ENCODE results near the gene RNFT2. TPM values are rescaled to one million over a fixed set of nuclear protein-coding genes. Genes with fewer than 3 reads are reported as not detected.

The RNFT2 gene
- total RNA-seq, 1 experiment from 2014 or later: 21.1 TPM

GRCh38 chr12:116698554-116699075 is 39.5 kb upstream of the RNFT2 start:
- no TSS peak for BruUV-seq (replicated peaks)
- peak overlapping the region; percentile 27; the same call in 1 of the 2 replicates for H3K4me3 ChIP-seq
- peak overlapping the region; percentile 71 for H3K4me2 ChIP-seq
- no peak overlapping the region for H2AFZ ChIP-seq
- ChIA-PET CTCF (interaction anchor here (0.9 kb wide), 1 partner anchor 715 kb away, joined by 4 read pairs; no protein-coding TSS in a partner anchor), POLR2A (ENCODE audit: unreplicated experiment) (no interaction called here)
- no peaks in the 10 kb centered on the region for H3K9me2 ChIP-seq (ENCODE audit: insufficient read depth)
- peaks cover 18% of the 10 kb centered on the region; the same call in 1 of the 2 replicates for H3F3A ChIP-seq (ENCODE audit: insufficient read depth, low read depth)
- no peak overlapping the region for H3K27ac ChIP-seq
- no peaks in the 10 kb centered on the region for H3K9me3 ChIP-seq (ENCODE audit: insufficient read depth, low read depth)
- H3K27me3 ChIP-seq (ENCODE audit: insufficient read depth, low read depth): no peaks in the 10 kb centered on the region
- no peaks in the 10 kb centered on the region for H3K79me2 ChIP-seq (ENCODE audit: low read depth)
- no peak for DNase-seq
- TF ChIP-seq EZH2 (IDR thresholded peaks at IDR 0.05; ENCODE audit: low read depth): no peak
- TF ChIP-seq, protein P1, sequence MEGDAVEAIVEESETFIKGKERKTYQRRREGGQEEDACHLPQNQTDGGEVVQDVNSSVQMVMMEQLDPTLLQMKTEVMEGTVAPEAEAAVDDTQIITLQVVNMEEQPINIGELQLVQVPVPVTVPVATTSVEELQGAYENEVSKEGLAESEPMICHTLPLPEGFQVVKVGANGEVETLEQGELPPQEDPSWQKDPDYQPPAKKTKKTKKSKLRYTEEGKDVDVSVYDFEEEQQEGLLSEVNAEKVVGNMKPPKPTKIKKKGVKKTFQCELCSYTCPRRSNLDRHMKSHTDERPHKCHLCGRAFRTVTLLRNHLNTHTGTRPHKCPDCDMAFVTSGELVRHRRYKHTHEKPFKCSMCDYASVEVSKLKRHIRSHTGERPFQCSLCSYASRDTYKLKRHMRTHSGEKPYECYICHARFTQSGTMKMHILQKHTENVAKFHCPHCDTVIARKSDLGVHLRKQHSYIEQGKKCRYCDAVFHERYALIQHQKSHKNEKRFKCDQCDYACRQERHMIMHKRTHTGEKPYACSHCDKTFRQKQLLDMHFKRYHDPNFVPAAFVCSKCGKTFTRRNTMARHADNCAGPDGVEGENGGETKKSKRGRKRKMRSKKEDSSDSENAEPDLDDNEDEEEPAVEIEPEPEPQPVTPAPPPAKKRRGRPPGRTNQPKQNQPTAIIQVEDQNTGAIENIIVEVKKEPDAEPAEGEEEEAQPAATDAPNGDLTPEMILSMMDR (conservative IDR thresholded peaks at IDR 0.05): no peak
- H3K4me1 ChIP-seq (replicated peaks; ENCODE audit: insufficient read depth): peaks cover 30% of the 10 kb centered on the region
- H3K36me3 ChIP-seq (ENCODE audit: low read depth): no peaks in the 10 kb centered on the region
- intact Hi-C loops (cut with micrococcal nuclease; ENCODE audit: unreplicated experiment): loop anchor here (1.0 to 5.0 kb wide), 6 partner anchors 38 to 631 kb away; no protein-coding TSS in a partner anchor
- no peaks in the 10 kb centered on the region for H4K20me1 ChIP-seq (ENCODE audit: insufficient read depth)

GRCh38 chr12:116700066-116700465 is 38.0 kb upstream of the RNFT2 start:
- no TSS peak for BruUV-seq (replicated peaks)

GRCh38 chr12:116701432-116701831 is 36.7 kb upstream of the RNFT2 start:
- CTCF ChIA-PET: interaction anchor here (0.6 kb wide), 2 partner anchors 809 to 1824 kb away, joined by 3 read pairs; no protein-coding TSS in a partner anchor
- no peaks in the 10 kb centered on the region for H3K9me2 ChIP-seq (ENCODE audit: insufficient read depth)
- H3K27me3 ChIP-seq (ENCODE audit: insufficient read depth, low read depth): no peaks in the 10 kb centered on the region
- H3K4me2 ChIP-seq: no peak overlapping the region
- no TSS peak for BruUV-seq (replicated peaks)
- H2AFZ ChIP-seq: no peak overlapping the region
- H3K27ac ChIP-seq: no peak overlapping the region
- POLR2A ChIA-PET (ENCODE audit: unreplicated experiment): no interaction called here
- H3F3A ChIP-seq (ENCODE audit: insufficient read depth, low read depth): peaks cover 18% of the 10 kb centered on the region; the same call in 1 of the 2 replicates
- no peaks in the 10 kb centered on the region for H3K9me3 ChIP-seq (ENCODE audit: insufficient read depth, low read depth)
- no peak for DNase-seq
- H3K4me1 ChIP-seq (replicated peaks; ENCODE audit: insufficient read depth): peaks cover 30% of the 10 kb centered on the region
- no peak overlapping the region for H3K4me3 ChIP-seq
- H3K36me3 ChIP-seq (ENCODE audit: low read depth): no peaks in the 10 kb centered on the region
- no peaks in the 10 kb centered on the region for H4K20me1 ChIP-seq (ENCODE audit: insufficient read depth)
- H3K79me2 ChIP-seq (ENCODE audit: low read depth): no peaks in the 10 kb centered on the region
- intact Hi-C loops (cut with micrococcal nuclease; ENCODE audit: unreplicated experiment): loop anchor here (5.0 to 10.0 kb wide), 3 partner anchors 323 to 764 kb away; no protein-coding TSS in a partner anchor
- TF ChIP-seq, protein P1 (conservative IDR thresholded peaks at IDR 0.05): no peak
- no peak for TF ChIP-seq EZH2 (IDR thresholded peaks at IDR 0.05; ENCODE audit: low read depth)

More at GRCh38 chr12:116700066-116700465, 38.0 kb upstream of the RNFT2 start:
- H3K27me3 ChIP-seq (ENCODE audit: insufficient read depth, low read depth): no peaks in the 10 kb centered on the region
- TF ChIP-seq, protein P1 (conservative IDR thresholded peaks at IDR 0.05): no peak
- no peak for TF ChIP-seq EZH2 (IDR thresholded peaks at IDR 0.05; ENCODE audit: low read depth)
- ChIA-PET CTCF (no interaction called here), POLR2A (ENCODE audit: unreplicated experiment) (no interaction called here)
- no peak overlapping the region for H3K27ac ChIP-seq
- H3K9me2 ChIP-seq (ENCODE audit: insufficient read depth): no peaks in the 10 kb centered on the region
- H3K4me2 ChIP-seq: no peak overlapping the region
- H3K36me3 ChIP-seq (ENCODE audit: low read depth): no peaks in the 10 kb centered on the region
- H4K20me1 ChIP-seq (ENCODE audit: insufficient read depth): no peaks in the 10 kb centered on the region
- peaks cover 30% of the 10 kb centered on the region for H3K4me1 ChIP-seq (replicated peaks; ENCODE audit: insufficient read depth)
- H2AFZ ChIP-seq: no peak overlapping the region
- no peak overlapping the region for H3K4me3 ChIP-seq
- DNase-seq: no peak
- no peaks in the 10 kb centered on the region for H3K79me2 ChIP-seq (ENCODE audit: low read depth)
- H3F3A ChIP-seq (ENCODE audit: insufficient read depth, low read depth): peaks cover 18% of the 10 kb centered on the region; the same call in 1 of the 2 replicates
- no peaks in the 10 kb centered on the region for H3K9me3 ChIP-seq (ENCODE audit: insufficient read depth, low read depth)
- intact Hi-C loops (cut with micrococcal nuclease; ENCODE audit: unreplicated experiment): loop anchor here (5.0 to 10.0 kb wide), 3 partner anchors 325 to 763 kb away; no protein-coding TSS in a partner anchor
